Upper lobe of left lung (tissue), 6 donors: Measurements from ENCODE around the gene BLM. TPM values are rescaled to one million over a fixed set of nuclear protein-coding genes. Genes with fewer than 3 reads are reported as not detected.

Experiments
- ATAC-seq, 2 donors: fragments of 200-7000 bp; cut with Tn5 transposase; one replicate each; pipeline ENCODE4 v1.9.1; 2022; ENCODE audit warnings: mild to moderate bottlenecking in 2 of 2, moderate library complexity in 2 of 2; ENCODE audit not compliant: low FRiP score in 2 of 2
- DNase-seq, 2 donors: peaks; one replicate each; pipeline ENCODE4 v3.0.0-alpha.2; 2019 to 2020
- H3K27ac ChIP-seq, 4 donors: fragments of 200-600 bp; sonication (generic); one replicate each; pipeline ENCODE4 v1.5.1; 2016 to 2019
- H3K27me3 ChIP-seq, 4 donors: fragments of 200-600 bp; sonication (generic); one replicate each; pipeline ENCODE4 v1.5.1; 2017 to 2019
- H3K36me3 ChIP-seq, 4 donors: fragments of 200-600 bp; sonication (generic); one replicate each; pipeline ENCODE4 v1.5.1; 2016 to 2019
- H3K4me1 ChIP-seq, 4 donors: fragments of 200-600 bp; sonication (generic); one replicate each; pipeline ENCODE4 v1.5.1; 2018 to 2019
- H3K4me3 ChIP-seq, 4 donors: fragments of 200-600 bp; sonication (generic); one replicate each; pipeline ENCODE4 v1.5.1; 2017 to 2019; ENCODE audit warnings: mild to moderate bottlenecking in 2 of 4, moderate library complexity in 1 of 4
- H3K9me3 ChIP-seq, 4 donors: fragments of 200-600 bp; sonication (generic); one replicate each; pipeline ENCODE4 v1.5.1; 2018 to 2019
- CTCF ChIP-seq, 6 experiments: fragments of 450-650 bp in 4 of 6; fragments of 200-600 bp in 2 of 6; sonication (generic) in 2 of 6; IDR thresholded peaks; one replicate each; pipeline ENCODE4 v1.5.1; 2016 to 2019; ENCODE audit warnings: antibody characterized with exemption in 6 of 6
- EP300 ChIP-seq, 4 donors: sonication (generic); formaldehyde crosslinking; IDR thresholded peaks; one replicate each; pipeline ENCODE4 v1.5.1; 2017; ENCODE audit warnings: antibody characterized with exemption in 4 of 4, control low read depth in 2 of 4
- POLR2A ChIP-seq, 4 donors: fragments of 450-650 bp; IDR thresholded peaks; one replicate each; pipeline ENCODE4 v1.5.1; 2016 to 2017; ENCODE audit warnings: antibody characterized with exemption in 4 of 4, mild to moderate bottlenecking in 2 of 4
- POLR2AphosphoS5 ChIP-seq, 2 donors: sonication (generic); formaldehyde crosslinking; IDR thresholded peaks; one replicate each; pipeline ENCODE4 v1.5.1; 2017; ENCODE audit warnings: antibody characterized with exemption in 2 of 2
- WGBS, 2 donors: methylation state at CpG; one replicate each; pipeline ENCODE4 v1.1.5; 2017 to 2018; 5-methylcytosine and 5-hydroxymethylcytosine counted together
- total RNA-seq, 6 donors: library from RNA; depleted of rRNA in 4 of 6; stranded (reverse); fragments of >200 nt in 4 of 6; gene quantifications; one replicate each; pipeline versions ENCODE4 v1.1.0 to v1.2.1, GENCODE V29; 2016 to 2021
- donor health status: DM: no; HTN: no; CAD: no; lungs with moderate emphysema.
- donor health status: DM: no; HTN: yes; CAD: no; lungs with severe emphysema.

The BLM gene
- total RNA-seq, 6 donors from 2014 or later = 0.76 to 31.4 (median 2.6) TPM

DNA sequence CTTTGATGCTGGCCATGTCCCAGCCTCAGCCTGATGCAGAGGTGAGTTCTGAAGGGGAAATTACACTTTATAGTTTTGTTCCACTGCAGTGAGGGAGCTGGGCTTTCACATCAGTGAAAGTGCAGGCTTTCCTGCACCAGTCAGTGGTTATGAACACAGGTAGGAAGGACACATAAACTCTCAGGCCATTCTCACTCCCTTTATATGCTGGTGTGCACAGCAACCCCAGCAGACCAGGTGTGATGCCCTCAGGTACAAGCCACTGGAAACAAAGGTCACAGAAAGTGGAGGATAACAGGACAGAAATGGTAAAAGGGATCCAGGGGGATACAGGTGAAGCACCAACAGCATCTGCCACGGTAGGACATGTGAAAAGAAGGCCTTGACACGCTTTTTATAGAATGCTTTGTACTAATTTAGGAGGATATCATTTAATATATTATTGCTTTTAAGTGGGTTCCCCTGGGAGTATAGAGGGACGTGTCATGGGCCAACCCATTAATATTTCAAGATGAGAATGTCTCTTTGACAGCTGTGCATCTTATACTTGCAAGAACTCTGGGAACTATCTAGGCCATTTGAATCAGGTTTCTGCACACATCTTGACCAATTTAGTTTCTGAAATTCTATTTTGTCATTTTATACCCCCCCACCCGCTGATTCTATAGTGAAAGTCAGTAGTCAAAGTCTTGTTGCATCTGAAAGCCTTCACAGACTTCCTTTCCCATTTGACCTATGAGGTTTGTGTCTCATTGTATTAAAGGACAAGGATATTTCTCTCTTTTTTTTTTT, 25.0 kb upstream of the BLM start:
- TF ChIP-seq POLR2A (IDR thresholded peaks at IDR 0.05) (no peak), CTCF (IDR thresholded peaks at IDR 0.05) (no peak), POLR2AphosphoS5 (IDR thresholded peaks at IDR 0.05) (no peak)
- H3K4me3 ChIP-seq = no peak overlapping the region
- no peaks in the 10 kb centered on the region for H3K9me3 ChIP-seq
- no peaks in the 10 kb centered on the region for H3K27me3 ChIP-seq
- H3K36me3 ChIP-seq = no peaks in the 10 kb centered on the region
- H3K27ac ChIP-seq = no peak overlapping the region
- H3K4me1 ChIP-seq = no peaks in the 10 kb centered on the region
- DNase-seq (no peak), ATAC-seq (no peak)
- WGBS, 2 donors = 93 to 94% methylated on average over 4 of the region's 4 CpGs

DNA sequence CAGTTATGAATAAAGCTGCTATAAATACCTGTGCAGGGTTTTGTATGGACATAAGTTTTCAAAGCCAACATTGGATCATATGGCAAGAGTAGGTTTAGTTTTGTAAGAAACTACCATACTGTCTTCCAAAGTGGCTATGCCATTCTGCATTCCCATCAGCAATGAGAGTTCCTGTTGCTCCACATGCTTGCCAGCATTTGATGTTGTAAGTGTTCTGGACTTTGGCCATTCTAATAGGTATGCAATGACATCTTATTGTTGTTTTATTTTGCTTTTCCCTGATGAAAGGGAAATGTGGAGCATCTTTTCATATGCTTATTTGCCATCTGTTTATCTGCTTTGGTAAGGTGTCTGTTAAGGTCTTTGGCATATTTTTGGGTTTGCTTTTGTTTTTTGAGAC, 22.2 kb upstream of the BLM start:
- no peaks in the 10 kb centered on the region for H3K4me1 ChIP-seq
- ATAC-seq = no peak
- TF ChIP-seq CTCF (IDR thresholded peaks at IDR 0.05) (no peak), POLR2A (IDR thresholded peaks at IDR 0.05) (no peak), POLR2AphosphoS5 (IDR thresholded peaks at IDR 0.05) (no peak)

DNA sequence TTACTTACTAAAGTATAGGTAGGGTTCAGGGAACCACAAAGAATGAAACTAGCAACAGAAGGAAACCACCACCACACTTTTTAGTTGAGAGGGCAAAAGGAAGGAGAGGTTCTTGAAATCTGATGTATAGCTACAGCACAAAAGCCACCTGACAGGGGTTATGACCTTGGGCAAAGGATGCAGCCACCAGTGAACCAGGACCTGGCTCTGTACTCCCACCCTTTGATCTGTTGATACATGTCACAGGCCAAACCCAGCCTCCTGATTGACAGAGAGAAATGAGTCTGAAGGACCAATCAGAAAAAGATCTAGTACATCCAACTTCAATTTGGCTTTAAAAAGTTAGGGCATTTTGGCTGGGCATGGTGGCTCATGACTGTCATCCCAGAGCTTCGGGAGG, 20.0 kb upstream of the BLM start:
- Histone ChIP-seq H3K9me3 (no peaks in the 10 kb centered on the region), H3K27me3 (no peaks in the 10 kb centered on the region), H3K27ac (no peak overlapping the region), H3K4me3 (no peak overlapping the region), H3K36me3 (no peaks in the 10 kb centered on the region), H3K4me1 (peaks cover 0 to 12% (median 0%) of the 10 kb centered on the region in 4 donors)
- TF ChIP-seq POLR2AphosphoS5 (IDR thresholded peaks at IDR 0.05) (no peak), CTCF (IDR thresholded peaks at IDR 0.05) (no peak), POLR2A (IDR thresholded peaks at IDR 0.05) (no peak), EP300 (IDR thresholded peaks at IDR 0.05) (no peak)
- 93 to 100% methylated on average over 1 of the region's 1 CpG for WGBS, 2 donors
- DNase-seq (no peak), ATAC-seq (no peak)

More for the DNA sequence above, 22.2 kb upstream of the BLM start:
- no peak for DNase-seq
- no peaks in the 10 kb centered on the region for H3K9me3 ChIP-seq
- no peak overlapping the region for H3K4me3 ChIP-seq
- no peaks in the 10 kb centered on the region for H3K27me3 ChIP-seq
- no peaks in the 10 kb centered on the region for H3K36me3 ChIP-seq
- no peak overlapping the region for H3K27ac ChIP-seq

DNA sequence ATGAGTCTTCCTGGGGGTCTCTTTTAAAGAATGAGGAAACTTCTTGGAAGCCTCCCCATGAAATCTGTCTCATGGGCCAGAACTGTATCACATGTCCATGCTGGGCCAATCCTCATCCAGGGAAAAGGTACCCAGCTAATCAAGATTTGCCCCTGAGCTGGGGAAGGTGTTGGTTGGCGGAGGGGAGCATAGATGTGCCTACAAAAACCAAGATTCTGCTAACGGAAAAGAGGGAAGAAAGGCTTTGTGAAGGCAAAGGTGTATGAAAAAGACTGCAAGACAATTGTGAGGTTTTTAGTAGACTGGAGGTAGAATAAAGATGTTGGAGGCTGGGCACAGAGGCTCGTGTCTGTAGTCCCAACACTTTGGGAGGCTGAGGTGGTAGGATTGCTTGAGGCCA, 18.5 kb upstream of the BLM start:
- Histone ChIP-seq H3K4me1 (peaks cover 0 to 12% (median 0%) of the 10 kb centered on the region in 4 donors), H3K27me3 (no peaks in the 10 kb centered on the region), H3K27ac (no peak overlapping the region), H3K9me3 (no peaks in the 10 kb centered on the region), H3K4me3 (no peak overlapping the region), H3K36me3 (no peaks in the 10 kb centered on the region)
- DNase-seq (no peak), ATAC-seq (no peak)
- TF ChIP-seq CTCF (IDR thresholded peaks at IDR 0.05) (no peak), POLR2A (IDR thresholded peaks at IDR 0.05) (no peak), POLR2AphosphoS5 (IDR thresholded peaks at IDR 0.05) (no peak)
- 95 to 100% methylated on average over 3 of the region's 3 CpGs for WGBS, 2 donors

DNA sequence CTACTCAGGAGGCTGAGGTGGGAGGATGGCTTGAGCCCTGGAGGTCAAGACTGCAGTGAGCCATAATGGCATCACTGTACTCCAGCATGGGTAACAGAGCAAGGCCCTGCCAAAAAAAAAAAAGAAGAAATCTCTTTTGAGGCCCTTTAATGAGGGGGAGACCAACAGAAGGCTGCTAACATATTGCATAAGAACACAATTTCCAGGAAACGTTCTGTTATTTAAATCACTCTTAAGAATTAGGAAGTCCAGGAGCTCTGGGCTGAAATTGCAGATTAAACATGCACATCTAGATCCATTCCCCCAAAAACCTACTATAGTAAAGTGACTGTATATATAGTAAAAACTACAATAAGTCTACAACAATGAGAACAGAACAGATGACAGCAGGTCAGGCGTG, 16.1 kb upstream of the BLM start:
- H3K27ac ChIP-seq = peak overlapping the region in 1 of 4 donors; percentile 40
- peaks cover 0 to 12% (median 0%) of the 10 kb centered on the region in 4 donors for H3K4me1 ChIP-seq
- ATAC-seq (no peak), DNase-seq (no peak)
- H3K36me3 ChIP-seq = no peaks in the 10 kb centered on the region
- TF ChIP-seq POLR2A (IDR thresholded peaks at IDR 0.05) = no peak
- no peak for TF ChIP-seq EP300 (IDR thresholded peaks at IDR 0.05)
- no peak for TF ChIP-seq POLR2AphosphoS5 (IDR thresholded peaks at IDR 0.05)
- no peak for TF ChIP-seq CTCF (IDR thresholded peaks at IDR 0.05)
- no peak overlapping the region for H3K4me3 ChIP-seq
- H3K27me3 ChIP-seq = no peaks in the 10 kb centered on the region
- WGBS, 2 donors = 42 to 53% methylated on average over 2 of the region's 2 CpGs
- no peaks in the 10 kb centered on the region for H3K9me3 ChIP-seq
